GM23338 (cell line): ENCODE measurements around the gene BNC2. TPM values are rescaled to one million over a fixed set of nuclear protein-coding genes. Genes with fewer than 3 reads are reported as not detected.

Experiments
- ATAC-seq: fragments of 200-7000 bp; cut with Tn5 transposase; 3 replicates; pipeline ENCODE4 v1.9.1; 2020
- DNase-seq: peaks from one replicate; pipeline ENCODE4 v3.0.0-alpha.2; 2015; ENCODE audit warnings: low spot score
- H2AFZ ChIP-seq: fragments of 200-600 bp; sonication (generic); 2 replicates; pipeline ENCODE4 v1.8.0; 2016; ENCODE audit warnings: antibody characterized with exemption, mild to moderate bottlenecking, moderate library complexity
- H3F3A ChIP-seq: fragments of 200-600 bp; sonication (generic); replicated peaks from 2 replicates; pipeline ENCODE4 v1.8.0; 2017; ENCODE audit warnings: antibody characterized with exemption, mixed run types, low read depth
- H3K27ac ChIP-seq: fragments of 200-600 bp; sonication (generic); 2 replicates; pipeline ENCODE4 v1.6.1; 2016; ENCODE audit warnings: low read depth
- H3K27me3 ChIP-seq: fragments of 200-600 bp; sonication (generic); 2 replicates; pipeline ENCODE4 v1.8.0; 2016; ENCODE audit warnings: mild to moderate bottlenecking, mixed run types, moderate library complexity; ENCODE audit not compliant: insufficient read depth
- H3K36me3 ChIP-seq: fragments of 200-600 bp; sonication (generic); 2 replicates; pipeline ENCODE4 v1.8.0; 2016; ENCODE audit warnings: mild to moderate bottlenecking; ENCODE audit not compliant: insufficient read depth
- H3K4me1 ChIP-seq: fragments of 200-600 bp; sonication (generic); 2 replicates; pipeline ENCODE4 v1.8.0; 2016; ENCODE audit warnings: mild to moderate bottlenecking, moderate library complexity; ENCODE audit not compliant: insufficient read depth
- H3K4me2 ChIP-seq: fragments of 200-600 bp; sonication (generic); 2 replicates; pipeline ENCODE4 v1.7.1; 2017; ENCODE audit warnings: mixed run types
- H3K4me3 ChIP-seq: fragments of 200-600 bp; sonication (generic); 2 replicates; pipeline ENCODE4 v1.6.1; 2016; ENCODE audit warnings: mixed run types
- H3K79me2 ChIP-seq: fragments of 200-600 bp; sonication (generic); replicated peaks from 2 replicates; pipeline ENCODE4 v1.8.0; 2017; ENCODE audit warnings: mild to moderate bottlenecking; ENCODE audit not compliant: insufficient read depth
- H3K9me2 ChIP-seq: fragments of 200-600 bp; sonication (generic); 2 replicates; pipeline ENCODE4 v1.8.0; 2017; ENCODE audit not compliant: insufficient read depth
- H4K20me1 ChIP-seq: fragments of 200-600 bp; sonication (generic); replicated peaks from 2 replicates; pipeline ENCODE4 v1.8.0; 2017; ENCODE audit warnings: mild to moderate bottlenecking; ENCODE audit not compliant: insufficient read depth
- H3K27ac Mint-ChIP-seq: 2 replicates; pipeline ENCODE4 v1.8.0; 2020; ENCODE audit warnings: inconsistent platforms, mild to moderate bottlenecking, moderate library complexity, mixed read lengths
- H3K27me3 Mint-ChIP-seq: 3 replicates; pipeline ENCODE4 v1.8.0; 2022; ENCODE audit warnings: low read depth, mild to moderate bottlenecking, moderate library complexity, mixed read lengths, inconsistent platforms; ENCODE audit not compliant: insufficient read depth, poor library complexity
- H3K36me3 Mint-ChIP-seq: 3 replicates; pipeline ENCODE4 v1.8.0; 2021; ENCODE audit warnings: low read depth, mild to moderate bottlenecking, inconsistent platforms, moderate library complexity, mixed read lengths
- H3K4me1 Mint-ChIP-seq: 3 replicates; pipeline ENCODE4 v1.8.0; 2020; ENCODE audit warnings: mild to moderate bottlenecking, inconsistent platforms, mixed read lengths
- H3K4me3 Mint-ChIP-seq: 3 replicates; pipeline ENCODE4 v1.8.0; 2021; ENCODE audit warnings: moderate library complexity, mild to moderate bottlenecking, inconsistent platforms, mixed read lengths
- H3K9me3 Mint-ChIP-seq: 3 replicates; pipeline ENCODE4 v1.8.0; 2020; ENCODE audit warnings: moderate library complexity, mild to moderate bottlenecking, inconsistent platforms, mixed read lengths
- CREB1 ChIP-seq: fragments of 250-450 bp; sonication (Bioruptor Pico); IDR thresholded peaks from 2 replicates; pipeline ENCODE4 v1.5.0; 2020; ENCODE audit warnings: low read depth, mild to moderate bottlenecking, moderate library complexity
- EZH2phosphoT487 ChIP-seq: fragments of 200-600 bp; sonication (generic); IDR thresholded peaks from one replicate; pipeline ENCODE4 v1.8.1; 2018; ENCODE audit warnings: antibody characterized with exemption; ENCODE audit not compliant: unreplicated experiment
- JUNB ChIP-seq: IDR thresholded peaks from one replicate; pipeline ENCODE4 v1.6.1; 2016; ENCODE audit warnings: antibody characterized with exemption; ENCODE audit not compliant: unreplicated experiment
- NANOG ChIP-seq: IDR thresholded peaks from 2 replicates; pipeline ENCODE4 v1.6.1; 2016; ENCODE audit warnings: antibody characterized with exemption, borderline replicate concordance
- POLR2AphosphoS5 ChIP-seq: IDR thresholded peaks from 2 replicates; pipeline ENCODE4 v1.6.1; 2016; ENCODE audit warnings: antibody characterized with exemption, low read depth
- REST ChIP-seq: IDR thresholded peaks from one replicate; pipeline ENCODE4 v1.6.1; 2018; ENCODE audit warnings: antibody characterized with exemption; ENCODE audit not compliant: unreplicated experiment
- ZNF331 ChIP-seq: fragments of 250-450 bp; sonication (Bioruptor Pico); IDR thresholded peaks from 2 replicates; pipeline ENCODE4 v1.5.0; 2020; ENCODE audit warnings: low read depth, mild to moderate bottlenecking, moderate library complexity
- ZNF462 ChIP-seq: fragments of 250-450 bp; sonication (Bioruptor Pico); IDR thresholded peaks from 2 replicates; pipeline ENCODE4 v1.5.0; 2020; ENCODE audit warnings: mild to moderate bottlenecking, moderate library complexity
- polyA plus RNA-seq: library from polyadenylated mRNA; unstranded; fragments of >200 nt; fragmentation: Nextera tagmentation; extraction: Ambion mirVana; gene quantifications from 2 replicates; pipeline ENCODE4 v1.2.1, GENCODE V29; 2016
- total RNA-seq: library from RNA; depleted of rRNA; stranded (reverse); fragments of >200 nt; shearing (Covaris generic); gene quantifications from 2 replicates; pipeline ENCODE4 v1.2.3, GENCODE V29; 2014

Gene BNC2
- total and polyA plus RNA-seq, 2 experiments from 2014 or later: 12.7 to 13.2 TPM

- TF ChIP-seq ZNF462 (CRISPR knock-in tag): no peak
- TF ChIP-seq JUNB: no peak
- TF ChIP-seq ZNF331: no peak
Measured at GRCh38 chr9:16484744-16485143, 385.7 kb downstream of the BNC2 start (continued).

GRCh38 chr9:16484180-16484579, 386.3 kb downstream of the BNC2 start:
- no peak for DNase-seq
- Histone ChIP-seq H3K4me2 (no peak overlapping the region), H4K20me1 (no peaks in the 10 kb centered on the region), H3K27me3 (no peaks in the 10 kb centered on the region), H3K9me2 (no peaks in the 10 kb centered on the region), H3F3A (no peaks in the 10 kb centered on the region), H2AFZ (no peak overlapping the region), H3K36me3 (no peaks in the 10 kb centered on the region), H3K4me1 (peaks cover 37% of the 10 kb centered on the region), H3K27ac (no peak overlapping the region), H3K79me2 (no peaks in the 10 kb centered on the region), H3K4me3 (no peak overlapping the region)
- Mint-ChIP-seq H3K4me3 (no peak overlapping the region), H3K27ac (no peak overlapping the region), H3K36me3 (peaks cover 10% of the 10 kb centered on the region), H3K4me1 (peaks cover 45% of the 10 kb centered on the region), H3K9me3 (peaks cover 8% of the 10 kb centered on the region; the same call in 2 of the 3 replicates), H3K27me3 (peaks cover 2% of the 10 kb centered on the region)
- TF ChIP-seq EZH2phosphoT487 (no peak), CREB1 (CRISPR knock-in tag) (no peak), REST (no peak), NANOG (no peak), POLR2AphosphoS5 (no peak)
- ATAC-seq: no peak
